ENCODE results near the gene FLOT1.

- TF ChIP-seq CTCF (IDR thresholded peaks at IDR 0.05; ENCODE audit: extremely low read depth in 1 of 2, insufficient read depth in 1 of 2, low read depth in 1 of 2, low read length in 2 of 2) (no peak), POLR2A (IDR thresholded peaks at IDR 0.05; ENCODE audit: low read depth, low read length) (no peak), JUN (IDR thresholded peaks at IDR 0.05; ENCODE audit: borderline replicate concordance, insufficient read depth, insufficient read length, low read depth) (no peak), EZH2 (IDR thresholded peaks at IDR 0.05; ENCODE audit: borderline replicate concordance, low read depth, low read length, severe bottlenecking) (no peak)
Observed at GRCh38 chr6:30776390-30777154, 34.1 kb upstream of the FLOT1 start.
